HG02973 (cell line): ENCODE data around the gene TMEM170A.

Experiments
- ATAC-seq: cut with Tn5 transposase; IDR thresholded peaks from one replicate; pipeline ENCODE4 v1.9.1; 2021; ENCODE audit warnings: moderate library complexity; ENCODE audit not compliant: unreplicated experiment

The TMEM170A gene

DNA sequence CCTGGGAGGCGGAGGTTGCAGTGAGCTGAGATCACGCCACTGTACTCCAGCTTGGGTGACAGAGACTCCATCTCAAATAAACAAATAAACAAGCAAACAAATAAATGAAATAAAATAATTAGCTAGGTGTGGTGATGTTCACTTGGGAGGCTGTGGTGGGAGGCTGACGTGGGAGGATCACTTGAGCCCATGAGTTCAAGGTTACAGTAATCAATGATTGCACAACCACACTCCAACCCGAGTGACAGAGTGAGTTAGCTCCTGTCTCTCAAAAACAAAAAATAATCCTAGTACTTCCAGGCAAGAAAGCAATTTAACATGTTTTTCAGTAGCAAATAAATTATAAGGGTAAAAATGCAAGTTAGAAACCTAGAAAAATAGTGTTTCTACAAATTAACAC lies 57.5 kb downstream of the TMEM170A start:
- no peak for ATAC-seq

DNA sequence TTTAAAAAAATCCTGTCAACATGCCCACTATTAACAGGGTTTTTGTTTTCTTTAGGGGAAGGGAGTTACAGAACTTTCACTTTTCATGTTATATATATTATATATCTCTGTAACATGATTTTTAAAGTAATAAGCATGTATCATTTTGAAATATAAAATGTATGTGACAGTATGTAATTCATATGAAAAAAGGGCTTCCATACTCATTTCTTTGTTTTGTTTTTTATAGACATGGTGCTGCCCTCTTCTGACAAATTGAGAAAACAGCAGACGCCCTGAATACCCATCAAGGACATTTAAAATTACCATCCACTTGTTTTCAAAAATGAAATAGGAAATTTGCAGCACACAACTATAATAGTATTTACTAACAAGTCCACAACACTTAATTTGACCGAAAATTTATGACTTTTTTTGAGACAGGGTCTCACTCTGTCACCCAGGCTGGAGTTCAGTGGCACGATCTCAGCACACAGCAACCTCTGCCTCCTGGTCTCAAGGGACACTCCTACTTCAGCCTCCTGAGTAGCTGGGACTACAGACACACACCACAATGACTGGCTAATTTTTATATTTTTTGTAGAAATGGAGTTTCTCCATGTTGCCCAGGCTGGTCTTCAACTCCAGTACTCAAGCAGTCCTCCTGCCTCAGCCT lies 61.5 kb downstream of the TMEM170A start:
- no peak for ATAC-seq

DNA sequence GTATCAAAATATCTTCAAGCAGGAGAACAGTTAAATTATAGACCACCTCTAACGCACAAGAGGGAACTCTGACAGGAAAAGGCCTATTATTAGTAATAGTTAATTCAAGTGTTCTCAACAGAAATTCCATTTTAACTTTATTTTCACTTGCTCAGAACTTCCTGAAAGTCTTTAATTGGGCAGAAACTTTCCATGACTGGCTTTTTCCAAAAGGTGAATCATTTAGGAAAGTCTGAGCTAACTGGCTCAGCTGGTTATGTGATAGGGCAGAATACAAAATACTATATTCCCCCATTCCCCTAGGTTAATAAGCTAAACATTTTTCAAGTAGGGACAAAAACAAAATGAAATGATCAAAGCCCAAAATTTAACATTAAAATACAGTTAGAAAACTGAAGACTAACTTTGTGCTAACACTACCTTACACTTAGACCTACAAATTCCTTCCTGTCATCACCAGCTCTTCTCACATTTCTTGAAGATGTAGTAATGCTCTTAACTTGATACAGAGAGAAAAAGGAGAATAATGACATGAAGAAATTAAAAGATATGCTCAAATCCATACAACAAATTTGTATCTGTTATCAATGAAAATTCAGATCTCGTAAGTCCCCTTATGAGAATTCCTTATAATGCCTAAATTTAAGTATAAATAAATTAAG lies 62.2 kb downstream of the TMEM170A start:
- ATAC-seq: no peak

DNA sequence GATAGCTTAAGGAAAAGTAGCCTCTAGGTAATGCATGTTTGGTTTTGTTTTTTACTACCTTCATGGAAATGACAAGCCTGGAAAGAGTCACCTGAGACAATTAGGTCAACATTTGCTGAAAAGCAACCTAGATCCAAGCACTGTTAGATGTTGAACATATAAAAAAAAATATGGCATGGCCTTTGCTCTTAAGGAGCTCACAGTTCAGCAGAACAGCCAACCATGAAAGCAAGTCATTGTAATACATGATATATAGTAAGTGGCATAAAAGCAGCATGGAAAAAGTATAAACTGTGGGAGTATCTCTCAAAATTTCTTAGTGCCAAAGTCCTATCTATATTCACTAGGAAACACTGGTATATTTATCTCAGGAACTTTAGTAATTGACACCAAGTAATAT lies 62.8 kb downstream of the TMEM170A start:
- ATAC-seq: no peak

DNA sequence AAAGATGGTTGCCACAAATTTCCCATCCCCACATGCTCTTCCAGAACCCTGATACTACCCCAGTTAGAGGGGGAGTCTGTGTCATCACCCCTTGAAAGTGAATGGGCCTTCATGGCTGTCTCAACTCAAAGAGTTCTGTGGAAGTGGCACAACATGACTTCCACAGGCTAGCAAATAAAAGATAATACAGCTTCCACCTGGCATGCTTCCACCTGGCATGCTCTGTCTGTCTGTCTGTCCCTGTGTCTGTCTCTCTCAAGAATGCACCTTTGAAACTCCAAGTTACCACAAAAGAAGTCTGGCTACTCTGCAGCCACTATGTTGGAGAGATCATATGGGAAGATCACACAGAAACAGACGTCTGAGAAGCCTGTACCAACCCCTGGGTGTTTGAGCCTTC lies 66.2 kb downstream of the TMEM170A start:
- ATAC-seq: no peak

DNA sequence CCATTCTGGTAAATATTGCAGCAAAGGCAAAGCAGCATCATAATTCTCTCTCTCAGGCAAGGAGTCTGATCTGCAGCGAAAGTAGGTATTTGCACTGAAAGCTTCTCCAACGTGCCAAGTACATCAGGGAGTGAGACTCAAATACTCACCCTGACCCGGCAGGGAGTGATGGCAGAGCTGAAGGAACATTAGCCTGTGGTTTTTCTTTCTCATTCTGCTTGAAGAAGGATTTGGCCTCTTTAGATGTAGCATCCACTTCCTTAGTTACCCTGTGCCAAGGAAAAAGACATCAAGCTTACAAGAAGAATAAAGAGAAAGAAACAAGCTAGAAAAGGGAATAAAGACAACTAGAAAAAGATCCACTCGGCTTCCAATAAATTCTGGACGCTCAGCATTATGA lies 69.5 kb downstream of the TMEM170A start:
- ATAC-seq: no peak
